ENCODE measurements around the gene ATP8A1.

The ATP8A1 gene

DNA sequence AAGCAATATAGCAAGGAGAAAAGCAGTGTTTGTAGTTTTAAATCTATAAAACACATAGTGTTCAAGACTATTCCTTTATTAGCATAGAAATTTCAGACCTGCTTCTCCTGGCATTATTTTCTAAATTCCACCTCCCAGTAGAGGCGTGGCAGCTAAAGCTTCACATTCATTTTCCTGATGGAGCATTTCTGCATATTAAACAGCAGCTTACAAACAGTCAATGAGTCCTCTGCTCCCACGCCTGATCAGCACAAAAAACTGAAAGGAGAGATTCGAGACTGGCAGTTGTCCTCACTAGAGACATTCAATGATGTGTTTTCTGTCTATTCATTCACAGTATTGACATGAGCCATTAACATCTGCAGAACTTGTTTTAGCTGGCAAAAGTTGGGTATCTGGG lies 198.2 kb downstream of the ATP8A1 start:
- no peaks in the 10 kb centered on the region for H3K27me3 ChIP-seq (ENCODE audit: control insufficient read depth, low read length)
- no peaks in the 10 kb centered on the region for H3K9me3 ChIP-seq (ENCODE audit: control insufficient read depth, insufficient read depth, low read length)
- no peak overlapping the region for H3K4me2 ChIP-seq (ENCODE audit: low read length)
- no peaks in the 10 kb centered on the region for H3F3A ChIP-seq (ENCODE audit: control insufficient read depth, insufficient read depth)
- H3K9me2 ChIP-seq (replicated peaks; ENCODE audit: control insufficient read depth, low read length) = no peaks in the 10 kb centered on the region
- TF ChIP-seq, protein P1, sequence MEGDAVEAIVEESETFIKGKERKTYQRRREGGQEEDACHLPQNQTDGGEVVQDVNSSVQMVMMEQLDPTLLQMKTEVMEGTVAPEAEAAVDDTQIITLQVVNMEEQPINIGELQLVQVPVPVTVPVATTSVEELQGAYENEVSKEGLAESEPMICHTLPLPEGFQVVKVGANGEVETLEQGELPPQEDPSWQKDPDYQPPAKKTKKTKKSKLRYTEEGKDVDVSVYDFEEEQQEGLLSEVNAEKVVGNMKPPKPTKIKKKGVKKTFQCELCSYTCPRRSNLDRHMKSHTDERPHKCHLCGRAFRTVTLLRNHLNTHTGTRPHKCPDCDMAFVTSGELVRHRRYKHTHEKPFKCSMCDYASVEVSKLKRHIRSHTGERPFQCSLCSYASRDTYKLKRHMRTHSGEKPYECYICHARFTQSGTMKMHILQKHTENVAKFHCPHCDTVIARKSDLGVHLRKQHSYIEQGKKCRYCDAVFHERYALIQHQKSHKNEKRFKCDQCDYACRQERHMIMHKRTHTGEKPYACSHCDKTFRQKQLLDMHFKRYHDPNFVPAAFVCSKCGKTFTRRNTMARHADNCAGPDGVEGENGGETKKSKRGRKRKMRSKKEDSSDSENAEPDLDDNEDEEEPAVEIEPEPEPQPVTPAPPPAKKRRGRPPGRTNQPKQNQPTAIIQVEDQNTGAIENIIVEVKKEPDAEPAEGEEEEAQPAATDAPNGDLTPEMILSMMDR (IDR thresholded peaks at IDR 0.05; ENCODE audit: low read depth, low read length, poor library complexity, severe bottlenecking) = no peak
- TF ChIP-seq EZH2phosphoT487 (IDR thresholded peaks at IDR 0.05; ENCODE audit: borderline replicate concordance, low read length) = no peak
- H4K20me1 ChIP-seq (ENCODE audit: control insufficient read depth, insufficient read depth, low read depth, low read length) = no peaks in the 10 kb centered on the region
- H3K4me3 ChIP-seq (ENCODE audit: low read length) = no peak overlapping the region
- no peaks in the 10 kb centered on the region for H3K79me2 ChIP-seq (ENCODE audit: control insufficient read depth, low read length)
- no peak overlapping the region for H3K27ac ChIP-seq (ENCODE audit: low read depth, low read length)
- H3K4me1 ChIP-seq (ENCODE audit: control insufficient read depth, low read length) = no peaks in the 10 kb centered on the region
- peaks cover 23% of the 10 kb centered on the region for H3K36me3 ChIP-seq (ENCODE audit: control insufficient read depth, low read length)

DNA sequence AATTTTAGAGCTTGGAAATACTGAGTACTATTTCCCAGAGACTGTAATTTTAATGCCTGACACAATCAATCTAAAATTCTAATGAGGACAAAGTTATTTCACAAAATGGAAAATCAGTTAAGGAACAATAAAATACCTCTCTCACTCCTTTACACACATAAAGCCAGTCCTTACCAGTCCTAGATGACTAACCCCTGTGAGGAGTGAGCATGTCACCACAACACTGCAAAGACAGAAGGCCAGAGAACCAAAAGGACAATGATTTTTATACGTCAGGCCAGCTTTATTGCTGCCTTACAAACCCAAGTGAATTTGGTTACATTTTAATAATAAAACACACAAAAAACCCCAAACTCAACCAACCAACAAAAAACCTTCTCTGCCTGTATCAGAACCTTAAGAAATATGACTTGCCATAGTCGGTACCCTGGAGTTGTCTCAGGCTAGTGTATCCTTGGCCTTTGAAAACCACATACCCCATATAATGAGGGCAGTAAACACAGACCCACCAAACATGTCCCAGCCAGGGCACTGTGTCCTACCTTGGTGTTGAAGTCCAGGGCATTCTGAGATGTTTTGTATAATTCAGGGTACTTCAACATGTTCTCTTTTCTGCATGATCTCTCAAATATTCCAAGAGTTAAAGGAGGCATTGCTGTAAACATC lies 202.0 kb downstream of the ATP8A1 start:
- no peaks in the 10 kb centered on the region for H3K9me3 ChIP-seq (ENCODE audit: control insufficient read depth, insufficient read depth, low read length)

DNA sequence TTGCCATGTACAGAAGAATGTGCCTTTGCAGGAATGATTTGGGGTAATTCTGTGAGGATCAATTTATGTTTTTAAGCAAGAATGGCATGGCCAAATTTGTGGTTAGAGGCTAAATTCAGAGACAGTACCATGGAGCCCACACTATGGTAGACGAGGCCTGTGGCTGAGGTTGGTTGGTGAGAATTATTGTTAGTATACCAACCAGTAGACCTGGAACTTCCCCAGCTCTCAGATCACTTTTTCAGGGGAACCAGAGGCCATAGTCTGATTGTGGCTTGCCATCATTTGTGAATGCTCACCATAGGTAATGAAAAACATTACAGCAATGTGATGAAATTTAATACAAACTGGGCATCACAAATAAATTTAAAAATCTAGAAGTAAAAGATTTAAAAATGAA lies 203.3 kb downstream of the ATP8A1 start:
- Histone ChIP-seq H3K27ac (ENCODE audit: low read depth, low read length) (no peak overlapping the region), H3K4me2 (ENCODE audit: low read length) (no peak overlapping the region)
- TF ChIP-seq EZH2phosphoT487 (IDR thresholded peaks at IDR 0.05; ENCODE audit: borderline replicate concordance, low read length) = no peak

More for the DNA sequence above, 202.0 kb downstream of the ATP8A1 start:
- peaks cover 32% of the 10 kb centered on the region for H3K36me3 ChIP-seq (ENCODE audit: control insufficient read depth, low read length)
- TF ChIP-seq, protein P1 (IDR thresholded peaks at IDR 0.05; ENCODE audit: low read depth, low read length, poor library complexity, severe bottlenecking) = no peak
- TF ChIP-seq EZH2phosphoT487 (IDR thresholded peaks at IDR 0.05; ENCODE audit: borderline replicate concordance, low read length) = no peak
- H3F3A ChIP-seq (ENCODE audit: control insufficient read depth, insufficient read depth) = no peaks in the 10 kb centered on the region
- H3K9me2 ChIP-seq (replicated peaks; ENCODE audit: control insufficient read depth, low read length) = no peaks in the 10 kb centered on the region
- no peaks in the 10 kb centered on the region for H3K79me2 ChIP-seq (ENCODE audit: control insufficient read depth, low read length)
- no peak overlapping the region for H3K4me3 ChIP-seq (ENCODE audit: low read length)
- H3K27ac ChIP-seq (ENCODE audit: low read depth, low read length) = no peak overlapping the region
- H3K4me2 ChIP-seq (ENCODE audit: low read length) = no peak overlapping the region
- no peaks in the 10 kb centered on the region for H3K4me1 ChIP-seq (ENCODE audit: control insufficient read depth, low read length)
- H3K27me3 ChIP-seq (ENCODE audit: control insufficient read depth, low read length) = no peaks in the 10 kb centered on the region
- no peaks in the 10 kb centered on the region for H4K20me1 ChIP-seq (ENCODE audit: control insufficient read depth, insufficient read depth, low read depth, low read length)

DNA sequence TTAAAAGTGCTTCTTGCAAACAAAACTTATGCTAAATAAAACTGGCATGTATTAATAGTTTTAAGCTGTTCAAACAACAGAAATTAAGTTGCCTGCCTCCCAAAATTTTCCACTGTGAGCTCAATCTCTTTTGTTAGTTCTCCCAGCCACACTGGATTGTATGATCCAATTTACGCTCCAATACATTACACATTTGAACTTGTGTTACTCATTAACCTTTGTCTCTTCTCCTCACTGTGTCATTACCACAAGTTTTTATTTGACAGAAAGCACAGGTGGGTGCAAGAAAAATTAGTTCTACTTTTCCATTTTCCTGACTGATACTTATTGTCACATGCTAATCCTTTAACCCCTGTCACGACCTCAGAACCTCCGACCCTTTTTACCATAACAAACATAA lies 204.1 kb downstream of the ATP8A1 start:
- Histone ChIP-seq H3K27me3 (ENCODE audit: control insufficient read depth, low read length) (no peaks in the 10 kb centered on the region), H3K9me3 (ENCODE audit: control insufficient read depth, insufficient read depth, low read length) (no peaks in the 10 kb centered on the region)

More for the DNA sequence above, 203.3 kb downstream of the ATP8A1 start:
- Histone ChIP-seq H3K36me3 (ENCODE audit: control insufficient read depth, low read length) (peaks cover 32% of the 10 kb centered on the region), H3K27me3 (ENCODE audit: control insufficient read depth, low read length) (no peaks in the 10 kb centered on the region), H3K4me3 (ENCODE audit: low read length) (no peak overlapping the region), H3K79me2 (ENCODE audit: control insufficient read depth, low read length) (no peaks in the 10 kb centered on the region), H4K20me1 (ENCODE audit: control insufficient read depth, insufficient read depth, low read depth, low read length) (no peaks in the 10 kb centered on the region), H3F3A (ENCODE audit: control insufficient read depth, insufficient read depth) (no peaks in the 10 kb centered on the region), H3K9me3 (ENCODE audit: control insufficient read depth, insufficient read depth, low read length) (no peaks in the 10 kb centered on the region), H3K4me1 (ENCODE audit: control insufficient read depth, low read length) (no peaks in the 10 kb centered on the region), H3K9me2 (replicated peaks; ENCODE audit: control insufficient read depth, low read length) (no peaks in the 10 kb centered on the region)

More for the DNA sequence above, 204.1 kb downstream of the ATP8A1 start:
- TF ChIP-seq, protein P1 (IDR thresholded peaks at IDR 0.05; ENCODE audit: low read depth, low read length, poor library complexity, severe bottlenecking) = no peak
- TF ChIP-seq EZH2phosphoT487 (IDR thresholded peaks at IDR 0.05; ENCODE audit: borderline replicate concordance, low read length) = no peak
- Histone ChIP-seq H3F3A (ENCODE audit: control insufficient read depth, insufficient read depth) (no peaks in the 10 kb centered on the region), H4K20me1 (ENCODE audit: control insufficient read depth, insufficient read depth, low read depth, low read length) (no peaks in the 10 kb centered on the region), H3K27ac (ENCODE audit: low read depth, low read length) (no peak overlapping the region), H3K4me1 (ENCODE audit: control insufficient read depth, low read length) (no peaks in the 10 kb centered on the region), H3K4me2 (ENCODE audit: low read length) (no peak overlapping the region), H3K9me2 (replicated peaks; ENCODE audit: control insufficient read depth, low read length) (no peaks in the 10 kb centered on the region), H3K36me3 (ENCODE audit: control insufficient read depth, low read length) (peaks cover 32% of the 10 kb centered on the region), H3K79me2 (ENCODE audit: control insufficient read depth, low read length) (no peaks in the 10 kb centered on the region), H3K4me3 (ENCODE audit: low read length) (no peak overlapping the region)
